Measurements from ENCODE around the gene CDC42.

The CDC42 gene

DNA sequence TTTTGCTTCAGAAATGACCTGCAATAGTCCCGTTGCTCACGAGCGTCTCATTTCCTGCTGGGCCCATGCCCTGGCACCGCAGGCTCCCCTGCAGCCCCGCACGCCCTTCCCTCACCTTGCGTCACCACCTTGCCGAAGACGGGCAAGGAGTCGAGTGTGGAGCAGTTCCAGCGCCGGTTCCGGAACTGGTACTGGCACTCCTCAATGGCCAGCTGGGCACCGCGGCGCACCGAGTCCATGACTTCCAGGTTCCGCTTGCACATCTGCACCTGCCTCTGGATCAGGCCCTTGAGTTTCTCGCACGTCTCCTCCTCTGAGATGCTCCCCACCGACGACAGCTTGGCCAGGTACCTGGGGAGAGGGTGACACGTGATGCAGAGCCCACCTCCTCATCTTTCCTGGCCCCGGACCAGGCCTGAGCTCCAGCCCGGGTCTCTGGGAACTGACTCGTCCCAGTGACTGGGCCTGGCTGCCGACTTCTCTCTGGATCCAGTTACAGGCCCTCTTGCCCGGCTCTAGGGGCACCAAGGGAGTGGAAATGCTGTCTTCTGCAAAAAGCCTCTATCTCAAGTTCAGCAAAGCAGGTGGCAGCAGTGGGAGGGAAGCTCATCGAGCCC lies 77.1 kb downstream of the CDC42 start:
- DNase-seq (ENCODE audit: low read depth), result no peak

GRCh38 chr1:22131062-22131461 lies 78.6 kb downstream of the CDC42 start:
- no peak for DNase-seq (ENCODE audit: low read depth)

- peak; percentile 16 for DNase-seq (ENCODE audit: low read depth)
These were observed 79.5 kb downstream of the CDC42 start for GRCh38 chr1:22131875-22132486.

DNA sequence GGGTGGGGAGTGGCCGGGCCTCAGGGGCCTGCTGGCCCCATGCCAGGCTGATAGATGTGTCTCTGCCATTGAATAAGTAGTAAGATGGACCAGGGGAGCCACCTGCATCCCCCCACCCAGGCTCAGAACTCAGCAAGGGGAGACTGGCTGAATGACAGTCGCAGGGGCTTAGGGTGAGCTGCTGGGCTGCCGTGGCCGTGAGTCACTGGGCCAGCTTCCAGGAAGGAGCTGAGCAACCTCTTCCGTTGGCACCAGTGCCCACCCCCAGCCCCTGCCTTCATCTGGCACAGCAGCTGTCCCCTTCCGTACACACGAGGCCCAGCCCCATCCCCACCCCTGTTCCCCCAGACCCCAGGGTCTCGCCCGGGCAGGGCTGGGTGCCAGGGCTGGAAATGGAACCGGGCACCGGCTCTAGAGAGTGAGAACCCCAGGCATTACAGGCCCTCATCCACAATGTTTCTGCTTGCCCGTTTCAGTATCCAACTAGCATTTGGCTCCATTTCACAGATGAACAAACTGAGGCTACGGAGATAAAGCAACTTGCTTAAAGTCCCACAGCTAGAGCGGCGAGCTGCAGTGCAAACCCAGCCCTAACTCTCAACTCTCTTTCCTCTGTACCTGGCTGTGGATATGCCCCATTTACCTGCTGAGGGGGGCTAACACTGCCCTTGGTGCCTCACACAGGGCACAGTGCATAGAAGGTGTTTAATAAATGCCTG lies 80.2 kb downstream of the CDC42 start:
- DNase-seq (ENCODE audit: low read depth), result no peak

GRCh38 chr1:22133247-22133930 lies 80.9 kb downstream of the CDC42 start:
- no peak for DNase-seq (ENCODE audit: low read depth)

DNA sequence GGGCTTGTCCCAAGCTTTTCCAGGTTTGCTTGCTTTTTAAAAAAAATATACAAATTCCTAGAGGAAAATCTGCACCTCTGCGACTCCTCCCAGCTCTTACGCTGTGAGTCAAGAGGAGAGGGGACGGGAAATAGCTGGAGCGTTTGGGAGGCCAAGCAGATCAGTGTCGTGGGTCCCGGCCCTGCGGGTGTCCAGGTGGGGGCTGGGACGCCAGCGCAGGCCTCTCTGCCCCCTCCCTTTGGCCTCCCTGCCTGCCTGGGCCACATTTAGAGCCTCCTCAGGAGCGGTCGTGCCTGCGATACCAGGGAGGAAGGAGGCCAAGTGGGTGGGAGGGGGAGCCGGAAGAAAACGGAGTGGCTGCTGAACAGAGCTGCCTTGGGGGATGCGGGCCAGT lies 81.4 kb downstream of the CDC42 start:
- no peak for DNase-seq (ENCODE audit: low read depth)

GRCh38 chr1:22137004-22137720 lies 84.7 kb downstream of the CDC42 start:
- no peak for DNase-seq (ENCODE audit: low read depth)

DNA sequence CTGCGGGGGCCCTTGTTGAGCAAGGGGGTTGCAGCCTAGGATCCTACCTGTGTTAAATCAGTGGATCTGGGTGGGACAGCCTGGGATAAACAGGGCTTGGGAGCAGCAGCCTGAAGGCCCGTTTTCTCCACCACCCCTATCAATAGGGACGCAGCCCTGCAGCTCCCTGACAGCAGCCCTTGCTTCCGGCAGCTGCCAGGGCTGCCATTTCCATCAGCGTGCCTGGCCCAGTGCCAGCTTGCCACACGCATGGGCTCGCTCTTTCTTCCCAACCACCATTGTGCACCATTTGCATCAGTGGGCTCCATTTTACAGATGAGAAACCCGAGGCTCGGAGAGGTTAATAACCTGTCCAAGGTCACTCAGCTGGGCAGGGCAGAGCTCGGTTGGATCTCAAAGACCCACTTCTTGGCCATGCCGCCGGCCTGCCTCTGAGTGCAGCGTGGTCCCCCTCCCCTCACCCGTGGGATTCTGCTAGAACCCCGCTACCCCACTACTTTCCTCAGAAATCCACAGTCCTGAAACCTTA lies 86.6 kb downstream of the CDC42 start:
- DNase-seq (ENCODE audit: low read depth), result no peak

GRCh38 chr1:22139817-22140216 lies 87.3 kb downstream of the CDC42 start:
- no peak for DNase-seq (ENCODE audit: low read depth)
